Activated CD4-positive, alpha-beta T cell treated with anti-CD3 and anti-CD28 coated beads, Interleukin-2, amount 50 U/mL, for 16 hours (primary cell): ENCODE measurements around the gene KCNJ3.
"Not testable (repeated sequence)": the region's sequence is repeated elsewhere in the genome, so short reads cannot be mapped to it uniquely, and the experiment has no call there.

ENCODE experiments used
- DNase-seq: peaks from one replicate; pipeline ENCODE4 v3.0.0-alpha.2; 2020

KCNJ3 gene

GRCh38 chr2:154850532-154850931 lies 152.0 kb downstream of the KCNJ3 start:
- DNase-seq: no peak

GRCh38 chr2:154855138-154855537 lies 156.6 kb downstream of the KCNJ3 start:
- DNase-seq: no peak

GRCh38 chr2:154867151-154867550 lies 168.7 kb downstream of the KCNJ3 start:
- DNase-seq: not testable (repeated sequence)

GRCh38 chr2:154875999-154876398 lies 177.5 kb downstream of the KCNJ3 start:
- no peak for DNase-seq

- DNase-seq: no peak
Observed at GRCh38 chr2:154882725-154883124, 184.2 kb downstream of the KCNJ3 start.

GRCh38 chr2:154886316-154886715 lies 187.8 kb downstream of the KCNJ3 start:
- DNase-seq: no peak

GRCh38 chr2:154898269-154898668 lies 199.8 kb downstream of the KCNJ3 start:
- DNase-seq: no peak

- no peak for DNase-seq
Observed at GRCh38 chr2:154901063-154901462, 202.6 kb downstream of the KCNJ3 start.
